Keratinocyte (primary cell): Measurements from ENCODE around the gene ASB6.

Experiments used
- EZH2 ChIP-seq: IDR thresholded peaks from one replicate; pipeline ENCODE4 v1.6.1; 2012; ENCODE audit warnings: inconsistent platforms, mild to moderate bottlenecking, low read length, moderate library complexity
- TF ChIP-seq, protein P1 (sequence below), 3 experiments: IDR thresholded peaks in 1 of 3; conservative IDR thresholded peaks in 1 of 3; optimal IDR thresholded peaks in 1 of 3; 2 replicates in 2 of 3; 3 replicates in 1 of 3; pipeline versions ENCODE3 to v1.5.1; 2011; ENCODE audit warnings: low read length in 3 of 3, mild to moderate bottlenecking in 3 of 3, moderate library complexity in 2 of 3, control low read depth in 1 of 3, inconsistent platforms in 1 of 3; ENCODE audit not compliant: insufficient read depth in 2 of 3; ENCODE audit errors: extremely low read depth in 1 of 3

DNA sequence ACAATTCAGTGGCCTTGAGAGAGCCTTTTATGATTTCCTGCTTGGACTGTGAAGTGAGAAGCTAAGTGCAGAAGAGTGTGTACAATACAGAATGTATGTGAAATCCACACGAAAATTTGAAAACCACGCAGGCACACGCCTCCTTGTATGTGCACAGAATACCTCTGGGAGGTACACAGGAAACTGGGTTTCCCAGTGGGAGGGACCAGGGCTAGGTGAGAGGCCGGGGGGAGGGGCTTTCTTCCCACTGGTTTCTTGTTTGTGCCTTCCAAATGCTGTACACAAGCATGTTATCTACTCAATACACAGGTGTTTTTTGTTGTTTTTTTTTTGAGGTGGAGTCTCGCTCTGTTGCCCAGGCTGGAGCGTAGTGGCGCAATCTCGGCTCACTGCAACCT is 37.2 kb downstream of the ASB6 start:
- no peak for TF ChIP-seq EZH2
- TF ChIP-seq, protein P1, sequence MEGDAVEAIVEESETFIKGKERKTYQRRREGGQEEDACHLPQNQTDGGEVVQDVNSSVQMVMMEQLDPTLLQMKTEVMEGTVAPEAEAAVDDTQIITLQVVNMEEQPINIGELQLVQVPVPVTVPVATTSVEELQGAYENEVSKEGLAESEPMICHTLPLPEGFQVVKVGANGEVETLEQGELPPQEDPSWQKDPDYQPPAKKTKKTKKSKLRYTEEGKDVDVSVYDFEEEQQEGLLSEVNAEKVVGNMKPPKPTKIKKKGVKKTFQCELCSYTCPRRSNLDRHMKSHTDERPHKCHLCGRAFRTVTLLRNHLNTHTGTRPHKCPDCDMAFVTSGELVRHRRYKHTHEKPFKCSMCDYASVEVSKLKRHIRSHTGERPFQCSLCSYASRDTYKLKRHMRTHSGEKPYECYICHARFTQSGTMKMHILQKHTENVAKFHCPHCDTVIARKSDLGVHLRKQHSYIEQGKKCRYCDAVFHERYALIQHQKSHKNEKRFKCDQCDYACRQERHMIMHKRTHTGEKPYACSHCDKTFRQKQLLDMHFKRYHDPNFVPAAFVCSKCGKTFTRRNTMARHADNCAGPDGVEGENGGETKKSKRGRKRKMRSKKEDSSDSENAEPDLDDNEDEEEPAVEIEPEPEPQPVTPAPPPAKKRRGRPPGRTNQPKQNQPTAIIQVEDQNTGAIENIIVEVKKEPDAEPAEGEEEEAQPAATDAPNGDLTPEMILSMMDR (optimal IDR thresholded peaks at IDR 0.05 in 1 of 3, IDR thresholded peaks at IDR 0.05 in 1 of 3, conservative IDR thresholded peaks at IDR 0.05 in 1 of 3; ENCODE audit: extremely low read depth in 1 of 3, insufficient read depth in 2 of 3, low read length in 3 of 3): no peak
